Astrocyte (in vitro differentiated cells and primary cell): ENCODE data around the gene LRRN4CL. TPM values are rescaled to one million over a fixed set of nuclear protein-coding genes. Genes with fewer than 3 reads are reported as not detected.

Experiments
- DNase-seq: peaks from one replicate; pipeline ENCODE4 v3.0.0-alpha.2; 2010; ENCODE audit warnings: low read depth
- FAIRE-seq: peaks from 2 replicates; lab custom pipeline; 2011; peaks lifted over from hg19 to GRCh38; lab: Jason Lieb, UNC
- H2AFZ ChIP-seq: 2 replicates; pipeline ENCODE4 v1.6.0; 2012; ENCODE audit warnings: low read depth, low read length, inconsistent platforms
- H3K27ac ChIP-seq: 2 replicates; pipeline ENCODE4 v1.5.1; 2011; ENCODE audit warnings: low read depth, low read length, inconsistent platforms
- H3K27me3 ChIP-seq: 2 replicates; pipeline ENCODE4 v1.6.0; 2011; ENCODE audit warnings: low read length, inconsistent platforms; ENCODE audit not compliant: insufficient read depth
- H3K36me3 ChIP-seq: 2 replicates; pipeline ENCODE4 v1.5.1; 2011; ENCODE audit warnings: low read length, inconsistent platforms; ENCODE audit not compliant: insufficient read depth
- H3K4me1 ChIP-seq: 2 replicates; pipeline ENCODE4 v1.5.1; 2011; ENCODE audit warnings: low read length, inconsistent platforms; ENCODE audit not compliant: insufficient read depth
- H3K4me2 ChIP-seq: 2 replicates; pipeline ENCODE4 v1.6.0; 2012; ENCODE audit warnings: low read length, inconsistent platforms
- H3K4me3 ChIP-seq: 2 replicates; pipeline ENCODE4 v1.5.1; 2011; ENCODE audit warnings: low read depth, mild to moderate bottlenecking, low read length, inconsistent platforms; ENCODE audit not compliant: insufficient read depth
- H3K79me2 ChIP-seq: 2 replicates; pipeline ENCODE4 v1.6.0; 2012; ENCODE audit warnings: mild to moderate bottlenecking, low read length, inconsistent platforms; ENCODE audit not compliant: insufficient read depth
- H3K9ac ChIP-seq: 2 replicates; pipeline ENCODE4 v1.6.0; 2012; ENCODE audit warnings: mild to moderate bottlenecking, low read length, inconsistent platforms
- H3K9me3 ChIP-seq: 2 replicates; pipeline ENCODE4 v1.5.1; 2012; ENCODE audit warnings: low read depth, mild to moderate bottlenecking, low read length, inconsistent platforms; ENCODE audit not compliant: insufficient read depth
- H4K20me1 ChIP-seq: 2 replicates; pipeline ENCODE4 v1.6.0; 2012; ENCODE audit warnings: low read length, inconsistent platforms; ENCODE audit not compliant: insufficient read depth
- H3K27ac Mint-ChIP-seq: one replicate; pipeline ENCODE4 v1.8.0; 2021; ENCODE audit warnings: mild to moderate bottlenecking, mixed read lengths; ENCODE audit not compliant: unreplicated experiment
- H3K27me3 Mint-ChIP-seq: one replicate; pipeline ENCODE4 v1.8.0; 2021; ENCODE audit warnings: low read depth, mixed read lengths; ENCODE audit not compliant: unreplicated experiment
- H3K36me3 Mint-ChIP-seq: one replicate; pipeline ENCODE4 v1.8.0; 2021; ENCODE audit warnings: low read depth, mixed read lengths; ENCODE audit not compliant: unreplicated experiment
- H3K4me1 Mint-ChIP-seq: one replicate; pipeline ENCODE4 v1.8.0; 2021; ENCODE audit warnings: low read depth, mixed read lengths; ENCODE audit not compliant: unreplicated experiment
- H3K4me3 Mint-ChIP-seq: one replicate; pipeline ENCODE4 v1.8.0; 2021; ENCODE audit warnings: mild to moderate bottlenecking, moderate library complexity, mixed read lengths; ENCODE audit not compliant: unreplicated experiment
- H3K9me3 Mint-ChIP-seq: one replicate; pipeline ENCODE4 v1.8.0; 2021; ENCODE audit warnings: mild to moderate bottlenecking, mixed read lengths; ENCODE audit not compliant: unreplicated experiment
- EZH2 ChIP-seq: IDR thresholded peaks from 2 replicates; pipeline ENCODE4 v1.6.1; 2012; ENCODE audit warnings: mild to moderate bottlenecking, low read length, inconsistent platforms; ENCODE audit not compliant: insufficient read depth
- total RNA-seq: library from RNA; stranded (reverse); gene quantifications from 2 replicates; pipeline ENCODE4 v1.2.1, GENCODE V29; 2021
- TF ChIP-seq, protein P1 (sequence below): IDR thresholded peaks from 2 replicates; pipeline ENCODE4 v1.5.1; 2011; ENCODE audit warnings: low read depth, mild to moderate bottlenecking, inconsistent platforms, low read length, moderate library complexity; ENCODE audit not compliant: insufficient read depth

The LRRN4CL gene
- total RNA-seq, 1 donor from 2014 or later = 0.43 TPM

DNA sequence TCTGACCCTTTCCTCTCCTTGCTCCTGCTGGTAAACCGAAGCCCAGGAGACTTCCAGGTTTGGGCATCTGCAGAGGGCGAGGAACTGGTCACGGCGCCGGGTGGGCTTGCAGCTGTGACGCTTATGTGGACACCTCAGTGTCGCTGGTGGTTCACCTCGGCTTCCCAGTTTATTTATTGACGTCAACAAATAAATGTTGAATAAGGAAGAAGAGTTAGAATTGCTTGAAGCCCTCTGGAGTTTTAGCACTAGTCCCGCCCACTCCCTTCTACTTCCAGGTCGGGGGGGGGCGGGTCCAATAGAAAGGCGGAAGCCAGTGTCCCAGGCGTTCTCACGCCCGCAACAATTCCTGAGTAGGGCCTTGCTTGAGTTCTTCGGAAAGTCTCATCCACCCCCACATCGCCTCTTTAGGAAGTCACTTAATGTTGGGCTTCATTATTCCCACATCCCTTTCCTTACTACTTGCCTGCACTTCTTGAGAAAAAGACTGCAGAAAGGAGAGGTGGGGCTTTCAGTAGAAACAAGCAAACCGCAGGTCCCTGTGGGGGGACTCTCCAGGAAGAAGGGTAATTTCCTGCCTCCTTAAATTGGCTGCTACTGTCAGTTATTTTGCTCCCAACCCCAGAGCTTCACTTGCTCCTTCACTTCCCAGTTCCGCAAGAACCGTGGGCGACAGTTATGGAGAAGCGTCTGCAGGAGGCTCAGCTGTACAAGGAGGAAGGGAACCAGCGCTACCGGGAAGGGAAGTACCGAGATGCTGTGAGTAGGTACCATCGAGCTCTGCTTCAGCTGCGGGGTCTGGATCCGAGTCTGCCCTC is 39.0 kb upstream of the LRRN4CL start, which contains the start of gene TTC9C:
TSS of gene TTC9C (plus strand) at position 316 of the 818 bp plus-strand sequence. CDS start at position 679, 363 bp downstream.
- Mint-ChIP-seq H3K9me3 (no peaks in the 10 kb centered on the region), H3K27me3 (no peaks in the 10 kb centered on the region), H3K27ac (peak within 1 kb of the TSS; percentile 98), H3K4me3 (peak within 1 kb of the TSS; percentile 93), H3K4me1 (peaks cover 23% of the 10 kb centered on the region), H3K36me3 (peaks cover 8% of the 10 kb centered on the region)
- H3K27me3 ChIP-seq = no peaks in the 10 kb centered on the region
- H3K79me2 ChIP-seq = peaks cover 83% of the 10 kb centered on the region
- peak; percentile 77 for DNase-seq
- peaks cover 11% of the 10 kb centered on the region for H3K36me3 ChIP-seq
- H3K4me1 ChIP-seq = peaks cover 11% of the 10 kb centered on the region
- H3K9ac ChIP-seq = peak within 1 kb of the TSS; percentile 93
- H3K27ac ChIP-seq = peak within 1 kb of the TSS; percentile 95
- peak within 1 kb of the TSS; percentile 90 for H2AFZ ChIP-seq
- no peaks in the 10 kb centered on the region for H3K9me3 ChIP-seq
- peaks cover 50% of the 10 kb centered on the region for H4K20me1 ChIP-seq
- TF ChIP-seq EZH2 = no peak
- TF ChIP-seq, protein P1, sequence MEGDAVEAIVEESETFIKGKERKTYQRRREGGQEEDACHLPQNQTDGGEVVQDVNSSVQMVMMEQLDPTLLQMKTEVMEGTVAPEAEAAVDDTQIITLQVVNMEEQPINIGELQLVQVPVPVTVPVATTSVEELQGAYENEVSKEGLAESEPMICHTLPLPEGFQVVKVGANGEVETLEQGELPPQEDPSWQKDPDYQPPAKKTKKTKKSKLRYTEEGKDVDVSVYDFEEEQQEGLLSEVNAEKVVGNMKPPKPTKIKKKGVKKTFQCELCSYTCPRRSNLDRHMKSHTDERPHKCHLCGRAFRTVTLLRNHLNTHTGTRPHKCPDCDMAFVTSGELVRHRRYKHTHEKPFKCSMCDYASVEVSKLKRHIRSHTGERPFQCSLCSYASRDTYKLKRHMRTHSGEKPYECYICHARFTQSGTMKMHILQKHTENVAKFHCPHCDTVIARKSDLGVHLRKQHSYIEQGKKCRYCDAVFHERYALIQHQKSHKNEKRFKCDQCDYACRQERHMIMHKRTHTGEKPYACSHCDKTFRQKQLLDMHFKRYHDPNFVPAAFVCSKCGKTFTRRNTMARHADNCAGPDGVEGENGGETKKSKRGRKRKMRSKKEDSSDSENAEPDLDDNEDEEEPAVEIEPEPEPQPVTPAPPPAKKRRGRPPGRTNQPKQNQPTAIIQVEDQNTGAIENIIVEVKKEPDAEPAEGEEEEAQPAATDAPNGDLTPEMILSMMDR = no peak
- FAIRE-seq = no peak
- H3K4me3 ChIP-seq = peak within 1 kb of the TSS; percentile 90
- H3K4me2 ChIP-seq = peak within 1 kb of the TSS; percentile 98

GRCh38 chr11:62727872-62728170 is 38.5 kb upstream of the LRRN4CL start:
- H3K36me3 Mint-ChIP-seq = peaks cover 7% of the 10 kb centered on the region
- Histone ChIP-seq H3K4me1 (peaks cover 11% of the 10 kb centered on the region), H3K27me3 (no peaks in the 10 kb centered on the region), H3K4me2 (peak overlapping the region; percentile 98), H3K9ac (peak overlapping the region; percentile 93), H3K79me2 (peaks cover 83% of the 10 kb centered on the region), H3K4me3 (peak overlapping the region; percentile 90), H2AFZ (peak overlapping the region; percentile 90), H3K9me3 (no peaks in the 10 kb centered on the region), H3K36me3 (peaks cover 10% of the 10 kb centered on the region), H4K20me1 (peaks cover 50% of the 10 kb centered on the region), H3K27ac (peak overlapping the region; percentile 95)
- H3K4me3 Mint-ChIP-seq = peak overlapping the region; percentile 93
- no peak for FAIRE-seq
- H3K27ac Mint-ChIP-seq = peak overlapping the region; percentile 98
- no peaks in the 10 kb centered on the region for H3K27me3 Mint-ChIP-seq
- H3K4me1 Mint-ChIP-seq = peaks cover 19% of the 10 kb centered on the region
- peak; percentile 94 for DNase-seq
- no peaks in the 10 kb centered on the region for H3K9me3 Mint-ChIP-seq
- TF ChIP-seq, protein P1 = no peak
- TF ChIP-seq EZH2 = no peak
